ENCODE results near the gene WDR26. TPM values are rescaled to one million over a fixed set of nuclear protein-coding genes. Genes with fewer than 3 reads are reported as not detected.

The WDR26 gene
- total and polyA plus RNA-seq, 9 of the 15 experiments (the other 6 are each of a cell fraction or from before 2014, with no cell fraction given) = 11.5 to 66.0 (median 39.8) TPM

GRCh38 chr1:224343679-224344078, 90.9 kb downstream of the WDR26 start (continued):
- TF ChIP-seq, protein P1, sequence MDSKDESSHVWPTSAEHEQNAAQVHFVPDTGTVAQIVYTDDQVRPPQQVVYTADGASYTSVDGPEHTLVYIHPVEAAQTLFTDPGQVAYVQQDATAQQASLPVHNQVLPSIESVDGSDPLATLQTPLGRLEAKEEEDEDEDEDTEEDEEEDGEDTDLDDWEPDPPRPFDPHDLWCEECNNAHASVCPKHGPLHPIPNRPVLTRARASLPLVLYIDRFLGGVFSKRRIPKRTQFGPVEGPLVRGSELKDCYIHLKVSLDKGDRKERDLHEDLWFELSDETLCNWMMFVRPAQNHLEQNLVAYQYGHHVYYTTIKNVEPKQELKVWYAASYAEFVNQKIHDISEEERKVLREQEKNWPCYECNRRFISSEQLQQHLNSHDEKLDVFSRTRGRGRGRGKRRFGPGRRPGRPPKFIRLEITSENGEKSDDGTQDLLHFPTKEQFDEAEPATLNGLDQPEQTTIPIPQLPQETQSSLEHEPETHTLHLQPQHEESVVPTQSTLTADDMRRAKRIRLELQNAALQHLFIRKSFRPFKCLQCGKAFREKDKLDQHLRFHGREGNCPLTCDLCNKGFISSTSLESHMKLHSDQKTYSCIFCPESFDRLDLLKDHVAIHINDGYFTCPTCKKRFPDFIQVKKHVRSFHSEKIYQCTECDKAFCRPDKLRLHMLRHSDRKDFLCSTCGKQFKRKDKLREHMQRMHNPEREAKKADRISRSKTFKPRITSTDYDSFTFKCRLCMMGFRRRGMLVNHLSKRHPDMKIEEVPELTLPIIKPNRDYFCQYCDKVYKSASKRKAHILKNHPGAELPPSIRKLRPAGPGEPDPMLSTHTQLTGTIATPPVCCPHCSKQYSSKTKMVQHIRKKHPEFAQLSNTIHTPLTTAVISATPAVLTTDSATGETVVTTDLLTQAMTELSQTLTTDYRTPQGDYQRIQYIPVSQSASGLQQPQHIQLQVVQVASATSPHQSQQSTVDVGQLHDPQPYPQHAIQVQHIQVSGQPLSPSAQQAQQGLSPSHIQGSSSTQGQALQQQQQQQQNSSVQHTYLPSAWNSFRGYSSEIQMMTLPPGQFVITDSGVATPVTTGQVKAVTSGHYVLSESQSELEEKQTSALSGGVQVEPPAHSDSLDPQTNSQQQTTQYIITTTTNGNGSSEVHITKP (IDR thresholded peaks at IDR 0.05; ENCODE audit: partially characterized antibody) = no peak
- peak; percentile 67 to 92 for TF ChIP-seq TRIM24 (IDR thresholded peaks at IDR 0.05)
- no peak for TF ChIP-seq JUNB (CRISPR knock-in tag; conservative IDR thresholded peaks at IDR 0.05)
- TF ChIP-seq KLF13 (tag; IDR thresholded peaks at IDR 0.05; ENCODE audit: borderline replicate concordance, low read depth) = no peak
- no peak for TF ChIP-seq RFX5 (IDR thresholded peaks at IDR 0.05; ENCODE audit: low read depth, low read length)
- TF ChIP-seq HMG20B (CRISPR knock-in tag; IDR thresholded peaks at IDR 0.05) = no peak
- TF ChIP-seq ZNF140 (CRISPR knock-in tag; IDR thresholded peaks at IDR 0.05) = no peak
- no peak for TF ChIP-seq SMAD2 (IDR thresholded peaks at IDR 0.05; ENCODE audit: low read depth, low read length)
- TF ChIP-seq RREB1 (CRISPR knock-in tag; IDR thresholded peaks at IDR 0.05) = no peak
- TF ChIP-seq RFX1 (IDR thresholded peaks at IDR 0.05) = no peak
- no peak for TF ChIP-seq ZNF395 (CRISPR knock-in tag; IDR thresholded peaks at IDR 0.05)
- TF ChIP-seq ZNF280A (IDR thresholded peaks at IDR 0.05; ENCODE audit: low read depth, partially characterized antibody) = peak; percentile 97
- TF ChIP-seq NCOA1 (IDR thresholded peaks at IDR 0.05; ENCODE audit: low read depth) = no peak

All from K562 (cell line).